HG03139 (cell line): ENCODE measurements around the gene TAS2R8.
"Not testable (repeated sequence)": the region's sequence is repeated elsewhere in the genome, so short reads cannot be mapped to it uniquely, and the experiment has no call there.

Experiments used
- ATAC-seq: cut with Tn5 transposase; IDR thresholded peaks from one replicate; pipeline ENCODE4 v1.9.1; 2021; ENCODE audit not compliant: unreplicated experiment

TAS2R8 gene, protein sequence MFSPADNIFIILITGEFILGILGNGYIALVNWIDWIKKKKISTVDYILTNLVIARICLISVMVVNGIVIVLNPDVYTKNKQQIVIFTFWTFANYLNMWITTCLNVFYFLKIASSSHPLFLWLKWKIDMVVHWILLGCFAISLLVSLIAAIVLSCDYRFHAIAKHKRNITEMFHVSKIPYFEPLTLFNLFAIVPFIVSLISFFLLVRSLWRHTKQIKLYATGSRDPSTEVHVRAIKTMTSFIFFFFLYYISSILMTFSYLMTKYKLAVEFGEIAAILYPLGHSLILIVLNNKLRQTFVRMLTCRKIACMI

DNA sequence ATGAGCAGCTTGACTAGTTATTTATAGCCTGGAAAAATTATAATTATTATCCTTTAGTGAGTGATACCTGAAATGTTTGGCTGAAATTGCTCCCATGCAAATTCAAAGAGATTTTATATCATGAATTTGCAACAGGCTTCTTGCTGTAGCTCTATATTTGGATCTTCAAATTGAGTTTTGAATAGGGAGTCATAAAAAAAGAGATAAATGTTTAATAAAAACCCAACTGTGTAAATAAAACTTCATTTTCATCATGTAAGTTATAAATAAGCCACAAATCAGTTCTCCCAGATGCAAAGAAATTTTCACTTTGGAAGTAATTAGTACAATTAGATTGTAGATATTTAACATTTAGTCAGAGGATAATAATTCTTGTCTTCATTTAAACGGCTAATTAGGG, at the start of gene TAS2R8:
Gene TAS2R8, minus strand, starts transcription at position 101 of the 400 bp plus-strand sequence. CDS start 306 bp downstream, outside the sequence.
- ATAC-seq = no peak

DNA sequence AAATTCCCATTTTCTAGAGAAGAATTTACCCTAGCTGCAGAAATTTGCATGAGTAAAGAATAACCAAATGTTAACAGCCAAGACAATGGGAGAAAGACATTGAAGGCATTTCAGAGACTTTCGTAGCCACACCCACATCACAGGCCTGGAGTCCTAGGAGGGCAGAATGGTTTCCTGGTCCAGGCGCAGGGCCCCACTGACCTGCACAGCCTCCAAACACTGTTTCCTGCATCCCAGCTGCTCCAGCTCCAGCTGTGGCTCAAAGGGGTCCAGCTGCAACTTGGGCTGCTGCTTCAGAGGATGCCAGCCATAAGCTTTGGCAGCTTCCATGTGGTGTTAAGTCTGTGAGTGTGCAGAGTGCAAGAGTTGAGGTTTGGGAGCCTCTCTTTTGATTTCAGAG, 48.7 kb upstream of the TAS2R8 start:
- ATAC-seq = no peak

DNA sequence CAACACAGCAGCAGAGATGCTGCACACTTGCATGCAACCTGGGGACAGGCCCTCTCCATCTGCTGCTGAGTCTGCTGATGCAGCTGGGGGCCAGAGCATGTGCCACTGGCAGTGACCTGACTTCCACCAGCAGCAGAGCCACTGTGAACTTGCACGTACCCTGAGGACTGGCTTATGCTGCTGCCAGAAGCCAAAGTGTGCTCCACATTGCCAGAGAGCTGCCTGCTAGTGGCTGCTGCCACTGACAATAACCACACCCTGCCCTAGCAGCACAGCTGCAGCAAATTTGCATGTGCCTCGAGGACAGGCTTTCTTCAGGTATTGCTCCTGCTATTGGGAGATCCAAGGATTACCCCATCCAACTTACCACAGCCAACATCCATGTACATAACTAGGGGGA, 46.7 kb upstream of the TAS2R8 start:
- ATAC-seq = no peak

DNA sequence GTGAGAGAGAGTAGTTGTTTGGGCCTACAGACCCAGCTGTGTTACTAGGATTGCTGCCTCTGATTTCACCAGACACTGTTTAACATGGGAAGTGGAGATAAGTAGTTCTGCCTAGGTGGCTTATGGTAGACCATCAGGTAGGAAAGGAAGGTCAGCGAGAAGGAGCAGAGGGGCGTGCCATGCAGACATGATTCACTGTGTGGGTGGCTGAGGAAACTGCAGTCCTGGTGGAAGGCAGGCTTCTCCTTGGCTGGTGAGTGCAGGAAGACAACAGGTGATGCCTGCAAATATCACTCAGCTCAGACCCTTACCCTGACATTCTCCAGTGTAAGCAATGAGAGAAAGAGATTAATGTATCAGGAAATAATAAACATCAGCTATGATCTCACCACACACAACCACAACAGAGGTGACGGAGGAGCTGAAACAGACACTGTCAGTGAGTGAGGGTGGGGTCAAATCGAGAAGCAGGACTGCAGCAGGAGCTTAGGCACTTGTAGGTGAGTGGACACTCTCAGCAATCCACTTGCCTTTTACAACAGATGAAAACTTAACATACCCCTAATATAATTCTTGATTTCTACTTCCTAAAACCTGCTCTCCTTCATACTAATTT, 44.3 kb upstream of the TAS2R8 start:
- no peak for ATAC-seq

DNA sequence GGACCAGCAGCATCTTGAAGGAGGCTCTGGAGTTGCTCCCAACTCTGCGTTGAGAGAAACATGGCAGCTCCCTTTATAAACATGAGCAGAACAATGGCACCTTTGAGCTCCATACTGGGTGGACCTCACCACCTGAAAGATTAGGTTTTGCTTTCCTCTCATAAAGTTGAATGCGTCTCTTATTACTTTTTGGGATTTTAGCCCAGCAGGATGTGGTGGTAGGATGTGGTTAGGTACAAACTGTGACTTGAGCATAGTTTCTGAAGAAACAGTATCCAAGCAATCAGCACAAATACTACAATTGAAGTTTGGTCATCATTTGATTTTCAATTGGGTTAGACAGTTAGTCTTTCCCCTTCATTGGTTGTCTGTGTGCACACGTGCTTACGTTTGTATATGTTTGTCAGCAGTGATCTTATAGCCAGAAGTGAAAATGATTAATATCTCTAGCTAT, 42.4 kb upstream of the TAS2R8 start, which contains the start of gene PRR4:
Gene PRR4, minus strand, starts transcription at position 51 of the 454 bp plus-strand sequence. Its CDS starts 38 bp downstream, at position 13.
- no peak for ATAC-seq

DNA sequence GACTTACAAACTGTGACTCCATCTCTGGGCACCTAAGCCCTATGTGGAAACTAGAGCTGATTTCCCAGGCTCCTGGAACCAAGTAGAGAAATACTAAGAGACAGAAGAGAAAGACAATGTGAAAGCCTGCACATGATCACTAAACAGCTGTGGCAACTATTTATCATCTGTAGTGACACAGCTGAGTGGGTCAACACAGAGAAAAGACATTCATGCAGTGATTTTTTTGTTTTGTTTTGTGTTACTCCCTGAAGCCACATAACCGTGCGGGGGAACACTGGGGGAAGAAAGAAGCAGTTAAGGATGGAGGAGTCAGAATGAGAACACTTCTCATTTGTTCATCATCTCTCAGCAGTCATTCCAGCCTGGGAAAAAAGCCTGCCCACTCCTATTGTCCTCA, 40.7 kb upstream of the TAS2R8 start:
- no peak for ATAC-seq

DNA sequence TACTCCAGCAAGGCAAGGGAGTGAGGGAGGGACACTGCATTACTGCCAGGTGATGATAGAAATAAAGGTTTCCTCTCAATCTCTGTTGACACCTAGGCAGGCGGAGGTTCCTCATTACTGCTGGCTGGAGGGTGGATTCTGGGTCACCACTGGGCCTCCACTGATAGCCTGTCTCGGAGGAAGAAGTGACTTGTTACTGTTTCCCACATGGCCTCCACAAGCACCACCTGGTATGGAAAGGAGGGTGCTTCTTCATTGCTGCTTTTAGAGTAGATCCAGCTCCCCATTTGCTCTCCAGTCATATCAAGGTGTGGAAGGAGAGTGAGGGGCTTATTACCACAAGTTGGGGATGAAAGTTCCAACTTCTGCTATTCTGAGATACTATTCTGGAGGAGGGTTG, 35.8 kb upstream of the TAS2R8 start:
- no peak for ATAC-seq

DNA sequence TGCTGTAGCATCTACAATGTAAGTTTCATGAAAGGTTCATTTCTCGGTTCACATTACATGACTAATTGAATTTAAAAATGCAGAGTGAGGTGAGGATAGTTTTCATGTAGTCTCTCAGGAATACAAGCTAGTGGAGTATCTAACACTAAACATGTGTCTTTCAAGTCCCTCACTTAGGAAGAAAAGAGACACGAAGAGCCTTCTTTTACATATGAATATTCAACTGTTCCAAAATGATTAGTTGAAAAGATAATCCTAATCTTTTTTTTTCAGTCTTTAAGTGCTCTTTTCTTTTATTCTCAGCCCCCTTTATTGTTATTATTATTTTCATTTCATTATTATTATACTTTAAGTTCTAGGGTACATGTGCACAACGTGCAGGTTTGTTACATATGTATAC, 31.4 kb upstream of the TAS2R8 start:
- no peak for ATAC-seq

DNA sequence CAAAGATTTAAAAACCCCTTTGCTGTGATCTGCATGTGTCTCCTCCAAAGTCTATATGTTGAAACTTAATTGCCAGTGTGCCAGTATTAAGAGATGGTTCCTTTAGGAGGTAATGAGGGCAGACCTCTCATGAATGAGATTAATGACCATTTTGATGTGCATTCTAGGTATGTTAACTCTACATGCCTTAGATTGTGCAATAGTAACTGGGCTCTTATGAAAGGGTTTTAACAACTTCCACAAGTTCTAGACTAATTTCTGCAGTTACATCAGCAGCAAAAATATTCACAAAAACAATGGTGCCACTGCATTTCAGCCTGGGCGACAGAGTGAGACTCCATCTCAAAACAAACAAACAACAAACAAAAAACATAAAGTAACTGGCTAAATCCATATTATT, 22.9 kb upstream of the TAS2R8 start:
- no peak for ATAC-seq

DNA sequence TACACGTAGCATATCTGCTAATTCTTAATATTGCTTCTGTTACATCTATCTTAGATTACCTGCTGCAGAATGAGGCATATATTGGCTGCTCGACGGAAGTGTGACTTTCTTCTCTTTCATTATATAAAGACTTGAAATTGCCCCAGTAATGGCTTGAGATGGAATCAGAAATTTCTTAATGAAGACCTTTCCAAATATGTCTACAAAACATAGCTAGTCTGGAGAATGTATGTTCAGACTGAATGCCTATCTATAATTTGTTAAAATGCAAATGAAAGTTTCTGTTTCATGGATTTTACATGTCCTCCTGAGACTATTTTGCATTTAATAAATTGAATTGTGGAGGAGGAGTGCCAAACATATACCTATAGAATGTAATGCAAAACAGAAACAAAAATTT, 19.2 kb upstream of the TAS2R8 start, which contains the start of gene TAS2R10:
Gene TAS2R10, minus strand, starts transcription at position 101 of the 400 bp plus-strand sequence. Its CDS starts 89 bp downstream, at position 12.
- ATAC-seq = no peak

DNA sequence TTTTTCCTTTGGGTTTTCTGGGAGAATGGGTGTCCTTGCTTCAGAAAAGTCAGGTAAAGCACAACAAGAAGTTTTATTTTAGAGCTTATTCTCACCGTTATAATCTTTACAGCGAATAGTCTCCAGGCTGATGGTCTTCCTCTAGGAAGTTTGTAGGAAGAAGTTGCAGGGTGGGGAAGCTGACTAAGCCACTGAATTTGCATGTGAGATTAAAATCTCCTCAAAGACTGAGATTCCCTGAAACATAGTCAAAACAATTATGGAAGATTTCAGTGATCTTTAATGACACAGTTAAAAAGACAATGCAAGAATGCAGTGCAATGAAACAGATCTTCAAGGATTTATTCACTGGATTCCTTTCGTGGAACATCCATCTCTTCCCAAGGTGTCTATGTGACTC, 17.9 kb upstream of the TAS2R8 start:
- no peak for ATAC-seq

DNA sequence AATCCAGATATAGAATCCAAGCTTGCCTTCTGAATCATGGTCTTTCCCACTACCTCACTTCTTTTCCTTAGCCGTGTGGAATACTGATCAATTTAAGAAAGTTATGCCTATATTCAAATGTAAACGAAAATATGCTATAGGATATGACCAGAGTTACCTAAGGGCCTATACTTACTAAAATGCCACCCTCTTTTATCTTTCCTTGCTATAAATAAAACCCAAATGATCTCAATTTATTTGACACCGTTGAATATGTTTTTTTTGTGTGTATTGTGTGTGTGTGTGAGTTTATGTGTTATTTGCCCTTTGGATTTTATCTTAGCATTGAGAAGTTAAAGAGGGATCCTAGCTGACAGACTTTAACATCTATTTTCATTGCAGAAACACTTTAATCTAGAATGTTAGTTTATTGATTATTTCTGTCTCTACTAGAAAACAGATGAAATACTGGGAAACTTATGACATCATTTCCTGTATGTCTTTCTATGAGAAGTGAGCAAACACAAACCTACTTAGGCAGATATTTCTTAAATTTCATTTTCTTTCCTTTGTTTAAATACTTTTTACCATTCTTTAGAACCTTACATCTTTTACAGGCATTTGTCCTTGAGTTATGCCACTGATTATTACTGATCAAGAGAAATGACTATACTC, 4.9 kb upstream of the TAS2R8 start:
- no peak for ATAC-seq

DNA sequence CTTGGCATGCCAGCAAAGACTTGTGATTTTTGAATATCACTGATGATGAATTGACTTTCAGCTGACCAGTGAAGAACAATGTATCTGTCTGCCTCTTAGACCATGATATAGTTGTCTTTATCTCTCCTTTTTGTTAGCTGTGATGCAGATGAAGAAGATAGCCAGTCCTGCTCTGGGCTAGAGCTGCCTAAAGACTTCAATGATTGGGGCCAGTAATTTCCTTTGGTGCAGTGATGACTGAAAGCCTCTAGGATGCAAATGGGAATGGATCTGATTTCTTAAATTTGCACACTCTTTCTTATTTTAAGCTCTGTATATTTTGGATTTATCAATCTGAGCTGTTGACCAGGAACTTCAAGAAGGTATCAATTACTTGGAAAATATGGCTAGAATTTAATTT, 3.0 kb upstream of the TAS2R8 start, which contains the start of gene TAS2R9:
Gene TAS2R9, minus strand, starts transcription at position 101 of the 400 bp plus-strand sequence. Its CDS starts 93 bp downstream, at position 8.
- ATAC-seq = no peak

DNA sequence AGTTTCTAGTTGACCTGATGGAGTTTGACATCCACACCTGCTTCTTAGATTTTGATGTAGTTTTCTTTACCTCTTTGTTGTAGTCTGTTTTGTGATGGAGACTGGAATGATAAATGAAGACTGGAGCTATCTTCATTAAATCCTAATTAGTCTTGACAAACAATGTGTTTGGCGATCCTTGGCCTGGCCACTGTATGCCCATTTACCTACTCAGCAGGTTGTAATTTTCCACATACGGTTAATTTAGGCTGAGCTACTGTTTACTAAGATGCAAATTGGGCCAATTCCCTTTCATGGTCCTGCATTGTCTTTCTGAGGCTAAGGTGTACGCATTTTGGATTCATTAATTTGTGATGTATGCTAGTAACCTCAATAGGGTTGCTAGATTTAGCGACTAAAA, 4.5 kb downstream of the TAS2R8 start, which contains the start of gene TAS2R7:
Gene TAS2R7, minus strand, starts transcription at position 41 of the 400 bp plus-strand sequence. CDS start 57 bp downstream, outside the sequence.
- no peak for ATAC-seq

DNA sequence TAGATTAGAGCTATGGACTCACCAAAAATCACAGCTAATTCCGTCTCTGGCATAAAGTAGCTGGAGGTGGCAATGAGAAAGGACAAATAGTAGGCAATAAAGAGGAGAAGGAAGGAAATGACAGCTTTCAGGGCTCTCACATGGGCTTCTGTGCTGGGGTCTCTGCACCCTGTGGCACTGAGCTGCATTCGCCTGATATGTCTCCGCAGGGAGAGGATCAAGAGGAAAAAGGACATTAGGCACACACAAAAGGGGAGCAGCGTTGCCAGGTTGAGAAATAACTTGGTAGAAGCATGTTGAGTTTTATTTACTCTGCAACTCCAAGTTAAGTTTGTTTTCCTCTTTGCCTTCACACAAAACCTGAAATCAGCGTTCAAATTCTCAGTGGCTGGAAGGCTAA, 5.3 kb downstream of the TAS2R8 start:
- no peak for ATAC-seq

DNA sequence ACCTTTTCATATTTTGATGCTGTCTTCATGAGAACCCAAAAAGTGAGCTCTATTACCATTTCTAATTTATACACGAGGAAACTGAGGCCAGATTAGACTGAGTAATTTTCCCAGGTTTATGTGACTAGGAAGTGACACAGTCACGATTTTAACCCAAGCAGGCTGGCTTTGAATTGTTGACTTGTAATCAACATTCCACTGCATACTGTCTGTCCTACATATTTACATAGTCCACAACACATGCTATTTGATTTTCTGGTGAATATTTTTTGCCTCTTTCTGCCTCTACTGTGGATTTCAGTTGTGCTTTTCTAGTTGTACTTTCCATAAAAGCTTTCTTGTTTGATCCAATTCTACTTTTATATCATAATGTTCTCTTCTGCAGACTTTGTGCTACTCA, 12.9 kb downstream of the TAS2R8 start:
- no peak for ATAC-seq

DNA sequence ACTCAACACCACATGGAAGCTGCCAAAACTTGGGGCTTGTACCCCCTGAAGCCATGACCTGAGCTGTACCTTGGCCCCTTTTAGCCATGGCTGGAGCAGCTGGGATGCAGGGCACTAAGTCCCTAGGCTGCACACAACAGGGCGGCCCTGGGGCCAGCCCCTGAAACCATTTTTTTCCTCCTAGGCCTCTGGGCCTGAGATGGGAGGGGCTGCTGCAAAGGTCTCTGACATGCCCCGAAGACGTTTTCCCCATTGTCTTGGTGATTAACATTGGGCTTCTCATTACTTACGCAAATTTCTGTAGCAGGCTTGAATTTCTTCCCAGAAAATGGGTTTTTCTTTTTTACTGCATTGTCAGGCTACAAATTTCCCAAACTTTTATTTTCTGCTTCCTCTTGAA, 15.3 kb downstream of the TAS2R8 start:
- ATAC-seq = not testable (repeated sequence)

DNA sequence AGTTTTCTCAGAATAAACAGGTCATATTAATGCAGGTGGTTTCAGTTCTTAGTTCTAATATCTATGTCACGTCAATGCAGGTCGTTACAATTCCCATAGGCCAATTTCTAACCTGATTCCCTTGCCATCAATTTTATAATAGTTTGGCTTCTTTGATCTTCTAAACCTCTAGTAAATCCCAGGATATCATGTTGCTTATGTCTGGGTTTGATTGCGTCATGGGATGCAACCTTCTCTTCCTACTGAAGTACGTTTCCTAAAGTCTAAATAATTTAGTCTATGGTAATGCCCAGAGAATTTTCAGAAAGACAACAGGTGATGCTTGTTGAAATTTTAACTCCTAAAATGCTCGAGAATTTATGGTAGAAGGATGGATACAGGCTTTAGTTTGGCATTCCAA, 23.8 kb downstream of the TAS2R8 start:
- ATAC-seq = no peak

DNA sequence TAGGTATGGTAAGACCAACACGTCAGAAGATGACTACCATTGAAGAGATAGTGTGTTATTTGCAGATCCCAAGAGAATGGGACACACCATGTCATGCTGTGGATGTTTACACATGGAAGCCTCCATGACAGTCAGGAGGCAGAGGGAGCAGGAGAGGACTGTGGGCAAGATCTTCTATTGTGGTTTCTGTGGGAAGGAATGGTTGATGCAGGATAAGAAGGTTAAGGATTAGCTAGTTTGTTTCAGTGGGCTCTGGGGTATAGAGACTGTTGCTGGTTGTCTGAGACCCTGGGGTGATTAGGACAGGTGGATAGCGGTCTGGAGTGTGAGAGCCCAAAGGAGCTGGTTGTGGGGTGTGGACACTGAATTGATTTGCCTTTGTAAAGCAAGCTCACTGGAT, 28.0 kb downstream of the TAS2R8 start:
- ATAC-seq = no peak

DNA sequence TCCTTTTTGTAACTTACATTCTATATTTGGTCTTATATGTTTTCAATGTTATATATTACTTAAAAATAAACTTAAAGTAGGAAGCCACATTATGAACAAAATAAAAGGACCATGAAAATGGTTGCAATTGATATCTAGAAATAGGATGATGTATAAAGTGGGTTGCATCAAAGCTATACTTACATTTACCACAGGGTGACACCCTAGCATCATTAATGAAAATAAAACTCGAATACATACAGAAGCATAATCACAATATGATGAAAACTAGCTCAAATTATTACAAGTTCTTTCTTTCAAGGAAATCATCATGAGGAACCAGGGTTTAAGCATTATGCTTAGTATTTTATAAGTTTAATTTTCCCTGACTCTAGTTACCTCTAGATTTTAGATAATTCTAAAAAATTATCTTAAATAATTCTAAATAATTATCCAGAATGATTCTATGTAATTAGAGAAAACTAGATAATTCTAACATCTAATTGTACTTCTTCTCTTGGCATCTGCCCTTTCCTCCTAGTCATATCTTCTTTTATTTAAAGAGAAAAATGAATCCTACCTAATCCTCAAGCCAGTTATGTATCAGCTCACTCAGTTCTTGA, 35.9 kb downstream of the TAS2R8 start:
- ATAC-seq = no peak

DNA sequence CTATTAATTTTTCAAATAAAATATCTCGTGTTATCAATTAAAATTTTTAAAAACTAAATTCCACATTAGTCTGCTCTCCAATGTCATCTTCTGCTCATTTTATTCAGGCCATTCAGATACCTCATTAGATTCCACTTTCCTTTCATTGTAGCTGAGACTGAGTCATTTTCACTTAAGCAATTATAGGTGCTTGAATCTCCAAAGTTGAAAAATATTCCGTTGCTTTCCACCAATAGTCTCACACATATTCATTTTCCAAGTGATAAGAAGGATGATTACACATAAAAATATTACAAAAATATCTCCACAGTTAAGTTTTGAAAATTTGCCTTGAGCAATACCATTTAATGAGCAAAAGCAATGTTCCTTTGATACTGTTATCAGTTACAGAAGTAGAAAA, 47.4 kb downstream of the TAS2R8 start:
- no peak for ATAC-seq
